Measurements from ENCODE around the gene MAP1LC3C.

GRCh38 chr1:242043165-242043564 is 44.3 kb upstream of the MAP1LC3C start:
- TF ChIP-seq POLR2A (IDR thresholded peaks at IDR 0.05), result no peak
- no peak for TF ChIP-seq EP300 (IDR thresholded peaks at IDR 0.05)
- TF ChIP-seq POLR2AphosphoS5 (IDR thresholded peaks at IDR 0.05), result no peak
- TF ChIP-seq CTCF (IDR thresholded peaks at IDR 0.05), result no peak

Data from gastroesophageal sphincter (tissue), 3 donors.